ENCODE results near the gene ST7L. TPM values are rescaled to one million over a fixed set of nuclear protein-coding genes. Genes with fewer than 3 reads are reported as not detected.

Gene ST7L
- total and polyA plus RNA-seq, 9 of the 15 experiments (the other 6 are each of a cell fraction or from before 2014, with no cell fraction given), result 9.0 to 32.5 (median 26.6) TPM

GRCh38 chr1:112618721-112619517 is at the start of gene ST7L (continued):
- no peak for TF ChIP-seq RERE (CRISPR knock-in tag; IDR thresholded peaks at IDR 0.05; ENCODE audit: borderline replicate concordance)
- TF ChIP-seq TFAM (CRISPR knock-in tag; conservative IDR thresholded peaks at IDR 0.05), result no peak
- no peak for TF ChIP-seq SRSF1 (IDR thresholded peaks at IDR 0.05; ENCODE audit: low read depth, low read length)
- TF ChIP-seq ARID1B (IDR thresholded peaks at IDR 0.05), result peak; percentile 40
- TF ChIP-seq ZFP30 (CRISPR knock-in tag; IDR thresholded peaks at IDR 0.05; ENCODE audit: borderline replicate concordance), result no peak
- TF ChIP-seq CSDE1 (IDR thresholded peaks at IDR 0.05), result peak in 1 of 2 experiments; percentile 58; a peak in 1 of 4 replicates
- peak; percentile 91 for TF ChIP-seq TAF1 (IDR thresholded peaks at IDR 0.05; ENCODE audit: control insufficient read depth, extremely low read depth, insufficient read depth, low read length, severe bottlenecking)
- TF ChIP-seq HNRNPLL (IDR thresholded peaks at IDR 0.05; ENCODE audit: low read depth, low read length, poor library complexity, severe bottlenecking), result no peak
- 0 out of 2 replicates have a peak, but pooled peaks have one; percentile 22 for TF ChIP-seq ZFP91 (CRISPR knock-in tag; IDR thresholded peaks at IDR 0.05)
- no peak for TF ChIP-seq ZNF583 (CRISPR knock-in tag; IDR thresholded peaks at IDR 0.05)
- no peak for TF ChIP-seq HLTF (IDR thresholded peaks at IDR 0.05)
- TF ChIP-seq CLOCK (CRISPR knock-in tag; IDR thresholded peaks at IDR 0.05; ENCODE audit: borderline replicate concordance), result no peak

All from K562 (cell line).